Erythroblast (primary cell): ENCODE results near the gene PITHD1.

ENCODE experiments used
- GATA1 ChIP-seq: IDR thresholded peaks from 2 replicates; pipeline ENCODE4 v1.6.1; 2011; ENCODE audit warnings: low read depth, mild to moderate bottlenecking, control low read depth, low read length, moderate library complexity
- POLR2A ChIP-seq: IDR thresholded peaks from 2 replicates; pipeline ENCODE4 v1.6.1; 2011; ENCODE audit warnings: mild to moderate bottlenecking, low read length

GRCh38 chr1:23803674-23804073 is 25.5 kb downstream of the PITHD1 start:
- TF ChIP-seq POLR2A = no peak
- no peak for TF ChIP-seq GATA1
